GM23248 (cell line): ENCODE data around the gene CACNA2D1. TPM values are rescaled to one million over a fixed set of nuclear protein-coding genes. Genes with fewer than 3 reads are reported as not detected.

Experiments used
- DNase-seq: peaks from one replicate; pipeline ENCODE4 v3.0.0-alpha.2; 2015
- H2AFZ ChIP-seq: fragments of 200-600 bp; sonication (generic); 2 replicates; pipeline ENCODE4 v1.6.1; 2016; ENCODE audit warnings: antibody characterized with exemption
- H3F3A ChIP-seq: fragments of 200-600 bp; sonication (generic); 2 replicates; pipeline ENCODE4 v1.6.1; 2016; ENCODE audit warnings: mild to moderate bottlenecking, antibody characterized with exemption, mixed run types; ENCODE audit not compliant: insufficient read depth
- H3K27ac ChIP-seq: fragments of 200-600 bp; sonication (generic); 2 replicates; pipeline ENCODE4 v1.5.1; 2016; ENCODE audit warnings: mild to moderate bottlenecking
- H3K27me3 ChIP-seq: fragments of 200-600 bp; sonication (generic); replicated peaks from 2 replicates; pipeline ENCODE4 v1.6.1; 2016; ENCODE audit warnings: mild to moderate bottlenecking; ENCODE audit not compliant: insufficient read depth
- H3K36me3 ChIP-seq: fragments of 200-600 bp; sonication (generic); 2 replicates; pipeline ENCODE4 v1.6.1; 2016; ENCODE audit warnings: low read depth, mild to moderate bottlenecking
- H3K4me1 ChIP-seq: fragments of 200-600 bp; sonication (generic); 2 replicates; pipeline ENCODE4 v1.6.1; 2016; ENCODE audit warnings: mild to moderate bottlenecking; ENCODE audit not compliant: insufficient read depth
- H3K4me2 ChIP-seq: fragments of 200-600 bp; sonication (generic); one replicate; pipeline ENCODE4 v1.6.1; 2016; ENCODE audit warnings: mild to moderate bottlenecking; ENCODE audit not compliant: unreplicated experiment
- H3K4me3 ChIP-seq: fragments of 200-600 bp; sonication (generic); 2 replicates; pipeline ENCODE4 v1.5.1; 2016; ENCODE audit warnings: mild to moderate bottlenecking
- H3K79me2 ChIP-seq: fragments of 200-600 bp; sonication (generic); 2 replicates; pipeline ENCODE4 v1.6.1; 2016; ENCODE audit warnings: mild to moderate bottlenecking; ENCODE audit not compliant: insufficient read depth
- H3K9ac ChIP-seq: fragments of 200-600 bp; sonication (generic); 2 replicates; pipeline ENCODE4 v1.6.1; 2016; ENCODE audit warnings: mild to moderate bottlenecking
- H3K9me2 ChIP-seq: fragments of 200-600 bp; sonication (generic); 2 replicates; pipeline ENCODE4 v1.6.1; 2016; ENCODE audit warnings: mixed run types, mild to moderate bottlenecking, moderate library complexity; ENCODE audit not compliant: insufficient read depth
- H3K9me3 ChIP-seq: fragments of 200-600 bp; sonication (generic); one replicate; pipeline ENCODE4 v1.6.1; 2017; ENCODE audit warnings: low read depth
- H4K20me1 ChIP-seq: fragments of 200-600 bp; sonication (generic); 2 replicates; pipeline ENCODE4 v1.6.0; 2016; ENCODE audit not compliant: insufficient read depth
- EZH2 ChIP-seq: fragments of 200-600 bp; sonication (generic); IDR thresholded peaks from 2 replicates; pipeline ENCODE4 v1.6.1; 2018; ENCODE audit warnings: antibody characterized with exemption, mild to moderate bottlenecking; ENCODE audit not compliant: insufficient read depth, poor library complexity, severe bottlenecking
- EZH2phosphoT487 ChIP-seq: fragments of 200-600 bp; sonication (generic); IDR thresholded peaks from 2 replicates; pipeline ENCODE4 v1.6.1; 2018; ENCODE audit warnings: antibody characterized with exemption, moderate library complexity, mild to moderate bottlenecking, low read depth; ENCODE audit not compliant: insufficient read depth
- WGBS, 2 experiments: methylation state at CpG; one replicate each; pipeline ENCODE4 v1.1.6; 2015 to 2017; ENCODE audit warnings: low lambda C conversion rate in 2 of 2, low coverage in 1 of 2; ENCODE audit errors: missing lambda C conversion rate in 2 of 2; 5-methylcytosine and 5-hydroxymethylcytosine counted together
- in situ Hi-C: fragments of 300-500 bp; cut with MboI; formaldehyde crosslinking; loops from 2 replicates; pipeline ENCODE4 v1.15.0; 2020
- polyA plus RNA-seq: library from polyadenylated mRNA; unstranded; fragments of >200 nt; fragmentation: Nextera tagmentation; extraction: Ambion mirVana; gene quantifications from 2 replicates; pipeline ENCODE4 v1.2.1, GENCODE V29; 2016
- total RNA-seq: library from RNA; depleted of rRNA; stranded (reverse); fragments of >200 nt; shearing (Covaris generic); gene quantifications from 2 replicates; pipeline ENCODE4 v1.2.3, GENCODE V29; 2014

The CACNA2D1 gene
- total and polyA plus RNA-seq, 2 experiments from 2014 or later: 7.7 to 21.2 TPM

DNA sequence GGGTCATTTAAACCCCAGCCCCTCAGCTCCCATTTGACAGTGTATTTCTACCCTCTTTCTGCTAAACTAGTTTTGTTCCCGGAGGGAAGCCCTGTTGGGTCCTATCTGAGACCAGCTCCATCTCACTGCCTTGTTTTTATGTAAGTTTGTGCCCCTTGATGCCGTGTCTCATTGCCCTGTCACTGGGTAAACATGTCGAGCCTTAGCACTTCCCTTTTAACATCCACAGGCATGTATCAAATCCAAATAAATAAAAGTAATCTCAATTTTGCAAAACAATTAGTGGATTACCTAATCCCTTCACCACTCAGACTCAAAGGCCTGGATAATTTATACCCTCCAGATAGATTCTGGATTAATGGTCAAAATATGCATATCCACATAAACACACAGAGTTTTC, 115.7 kb downstream of the CACNA2D1 start:
- peaks cover 9% of the 10 kb centered on the region for H3K4me1 ChIP-seq
- no peak overlapping the region for H2AFZ ChIP-seq
- no peak overlapping the region for H3K4me2 ChIP-seq
- no peaks in the 10 kb centered on the region for H3K79me2 ChIP-seq
- H3K27ac ChIP-seq: no peak overlapping the region
- no peak for DNase-seq
- 66 to 67% methylated on average over 3 of the region's 3 CpGs for WGBS, 2 experiments
- H3K27me3 ChIP-seq: no peaks in the 10 kb centered on the region
- no peaks in the 10 kb centered on the region for H3K9me3 ChIP-seq
- H3F3A ChIP-seq: peaks cover 9% of the 10 kb centered on the region; the same call in 1 of the 2 replicates
- in situ Hi-C loops: no loop called here
- TF ChIP-seq EZH2phosphoT487: no peak
- TF ChIP-seq EZH2: no peak
- no peak overlapping the region for H3K9ac ChIP-seq
- H3K36me3 ChIP-seq: 0 out of 2 replicates have a peak, but pooled peaks cover 2% of the 10 kb centered on the region
- no peaks in the 10 kb centered on the region for H4K20me1 ChIP-seq
- H3K4me3 ChIP-seq: no peak overlapping the region
- no peaks in the 10 kb centered on the region for H3K9me2 ChIP-seq

DNA sequence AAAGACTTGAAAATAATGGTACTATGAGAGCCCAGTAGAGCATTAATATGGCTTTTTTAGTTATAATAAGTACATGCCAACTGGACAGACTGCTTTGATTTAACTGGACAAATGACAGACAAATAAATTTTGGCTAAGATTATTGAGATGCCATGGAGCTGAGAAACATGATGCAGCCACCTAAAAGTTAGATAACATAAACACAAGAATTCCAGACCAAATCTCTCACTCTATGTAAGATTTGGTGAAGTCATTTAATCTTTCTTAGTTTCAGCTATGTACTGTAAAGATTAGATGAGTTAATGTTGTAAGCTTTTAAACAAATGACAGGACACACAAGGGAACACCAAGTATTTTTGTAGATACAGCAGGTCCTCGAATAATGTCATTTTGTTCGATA, 118.2 kb downstream of the CACNA2D1 start:
- DNase-seq: no peak
- in situ Hi-C loops: no loop called here

DNA sequence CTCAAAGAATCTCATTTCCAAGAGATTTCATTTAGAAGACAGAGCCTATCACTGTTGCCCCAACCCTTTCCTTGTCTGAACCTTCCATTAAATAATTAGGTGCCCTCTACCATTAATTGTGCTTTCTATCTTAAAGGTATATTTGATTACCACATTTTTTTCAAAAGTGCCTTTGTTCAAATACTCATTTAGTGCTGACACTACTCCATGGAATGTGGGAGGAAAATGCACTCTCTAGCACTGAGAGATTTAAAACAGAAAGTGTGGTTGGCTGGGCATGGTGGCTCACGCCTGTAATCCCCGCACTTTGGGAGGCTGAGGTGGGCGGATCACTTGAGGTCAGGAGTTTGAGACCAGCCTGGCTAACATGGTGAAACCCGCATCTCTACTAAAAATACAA, 119.8 kb downstream of the CACNA2D1 start:
- Histone ChIP-seq H4K20me1 (no peaks in the 10 kb centered on the region), H3K79me2 (no peaks in the 10 kb centered on the region), H3K27me3 (no peaks in the 10 kb centered on the region), H3F3A (peaks cover 9% of the 10 kb centered on the region; the same call in 1 of the 2 replicates), H3K9ac (no peak overlapping the region), H3K9me3 (no peaks in the 10 kb centered on the region), H3K36me3 (no peaks in the 10 kb centered on the region), H3K4me3 (no peak overlapping the region), H3K4me2 (no peak overlapping the region), H3K4me1 (peaks cover 21% of the 10 kb centered on the region), H2AFZ (no peak overlapping the region), H3K27ac (no peak overlapping the region), H3K9me2 (no peaks in the 10 kb centered on the region)
- in situ Hi-C loops: no loop called here
- 83 to 85% methylated on average over 4 of the region's 4 CpGs for WGBS, 2 experiments
- peak; percentile 24 for DNase-seq
- TF ChIP-seq EZH2 (no peak), EZH2phosphoT487 (no peak)

More for the DNA sequence above, 118.2 kb downstream of the CACNA2D1 start:
- H3K36me3 ChIP-seq: 0 out of 2 replicates have a peak, but pooled peaks cover 2% of the 10 kb centered on the region
- peaks cover 9% of the 10 kb centered on the region for H3K4me1 ChIP-seq
- no peaks in the 10 kb centered on the region for H3K9me2 ChIP-seq
- peaks cover 9% of the 10 kb centered on the region; the same call in 1 of the 2 replicates for H3F3A ChIP-seq
- H4K20me1 ChIP-seq: no peaks in the 10 kb centered on the region
- 69 to 73% methylated on average over 2 of the region's 2 CpGs for WGBS, 2 experiments
- no peak overlapping the region for H2AFZ ChIP-seq
- H3K4me3 ChIP-seq: no peak overlapping the region
- H3K27me3 ChIP-seq: no peaks in the 10 kb centered on the region
- no peak overlapping the region for H3K27ac ChIP-seq
- H3K9me3 ChIP-seq: no peaks in the 10 kb centered on the region
- H3K4me2 ChIP-seq: no peak overlapping the region
- H3K9ac ChIP-seq: no peak overlapping the region
- no peaks in the 10 kb centered on the region for H3K79me2 ChIP-seq
- no peak for TF ChIP-seq EZH2

DNA sequence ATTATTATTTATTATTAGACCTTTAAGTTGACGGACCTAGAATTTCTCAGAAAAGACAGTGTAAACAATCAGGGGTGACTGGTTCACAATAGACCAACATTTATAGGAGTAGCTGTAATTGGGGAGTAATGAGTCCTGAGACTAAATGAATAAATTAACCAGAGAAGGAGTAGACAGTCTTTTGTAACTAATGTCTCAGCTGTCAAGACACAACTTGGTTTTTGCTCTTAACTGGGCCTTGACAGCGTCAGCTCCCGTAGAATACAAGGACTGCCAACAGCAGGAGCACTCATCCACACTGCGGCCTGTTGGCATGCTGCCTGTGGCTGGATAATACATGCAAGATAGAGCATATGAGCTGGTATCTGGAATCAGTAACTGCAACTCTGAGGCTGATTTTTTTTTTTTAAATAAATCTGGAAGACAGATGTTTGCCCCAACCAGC, 123.9 kb downstream of the CACNA2D1 start:
- no peak overlapping the region for H3K4me3 ChIP-seq
- H2AFZ ChIP-seq: peak overlapping the region; percentile 49
- H3K27me3 ChIP-seq: no peaks in the 10 kb centered on the region
- peak overlapping the region; percentile 16 for H3K9ac ChIP-seq
- H3K36me3 ChIP-seq: no peaks in the 10 kb centered on the region
- H3F3A ChIP-seq: no peaks in the 10 kb centered on the region
- peaks cover 12% of the 10 kb centered on the region for H3K4me1 ChIP-seq
- peak overlapping the region; percentile 2 for H3K27ac ChIP-seq
- 15 to 19% methylated on average over 4 of the region's 4 CpGs for WGBS, 2 experiments
- in situ Hi-C loops: no loop called here
- no peaks in the 10 kb centered on the region for H3K79me2 ChIP-seq
- DNase-seq: peak; percentile 87
- H4K20me1 ChIP-seq: no peaks in the 10 kb centered on the region
- H3K4me2 ChIP-seq: no peak overlapping the region
- no peak for TF ChIP-seq EZH2phosphoT487
- no peak for TF ChIP-seq EZH2
- H3K9me3 ChIP-seq: no peaks in the 10 kb centered on the region
- H3K9me2 ChIP-seq: no peaks in the 10 kb centered on the region

DNA sequence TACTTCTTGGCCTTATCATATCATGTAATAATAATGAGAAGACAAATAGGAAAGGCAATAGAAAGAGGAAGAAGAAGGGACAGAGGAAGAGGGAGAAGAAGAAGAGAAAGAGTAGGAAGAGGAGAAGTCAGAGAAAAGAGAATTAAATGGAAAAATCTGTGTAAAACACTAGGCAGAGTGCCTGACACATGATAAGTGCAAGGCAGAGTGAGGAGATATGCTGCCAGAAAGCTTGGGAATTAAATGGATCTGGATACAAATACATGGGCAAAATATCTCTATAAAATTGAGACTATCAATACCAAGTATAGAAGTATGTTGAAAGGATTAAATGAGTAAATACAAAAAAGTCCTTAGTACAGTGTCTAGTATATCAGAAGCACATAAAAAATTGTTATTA, 124.8 kb downstream of the CACNA2D1 start:
- H4K20me1 ChIP-seq: no peaks in the 10 kb centered on the region
- H3K36me3 ChIP-seq: no peaks in the 10 kb centered on the region
- peaks cover 12% of the 10 kb centered on the region for H3K4me1 ChIP-seq
- H3K9ac ChIP-seq: no peak overlapping the region
- no peaks in the 10 kb centered on the region for H3F3A ChIP-seq
- in situ Hi-C loops: no loop called here
- no peaks in the 10 kb centered on the region for H3K9me2 ChIP-seq
- TF ChIP-seq EZH2 (no peak), EZH2phosphoT487 (no peak)
- H2AFZ ChIP-seq: no peak overlapping the region
- H3K4me3 ChIP-seq: no peak overlapping the region
- H3K9me3 ChIP-seq: no peaks in the 10 kb centered on the region
- H3K4me2 ChIP-seq: no peak overlapping the region
- H3K27ac ChIP-seq: no peak overlapping the region
- no peaks in the 10 kb centered on the region for H3K79me2 ChIP-seq
- H3K27me3 ChIP-seq: no peaks in the 10 kb centered on the region
- no peak for DNase-seq
